SK-MEL-5 (cell line): Measurements from ENCODE around the gene ADAMTS9. TPM values are rescaled to one million over a fixed set of nuclear protein-coding genes. Genes with fewer than 3 reads are reported as not detected.

Source experiments
- DNase-seq: peaks from one replicate; pipeline ENCODE4 v3.0.0-alpha.2; 2016; ENCODE audit warnings: low read depth, low spot score
- in situ Hi-C: cut with HindIII; loops from 2 replicates; pipeline ENCODE4 v1.10.0; 2016; ENCODE audit warnings: low sequenced_read_pairs, high pct_unique_total_duplicates, low pct_unique_long_range_greater_than_20kb
- small RNA-seq, 2 experiments: library from RNA; depleted of rRNA; stranded (forward); fragments of <200 nt; gene quantifications; one replicate each; pipeline ENCODE3, GENCODE V24; 2014
- total RNA-seq: library from RNA; depleted of rRNA; stranded (reverse); fragments of >200 nt; shearing (Covaris generic); gene quantifications from 2 replicates; pipeline ENCODE4 v1.2.3, GENCODE V29; 2014

ADAMTS9 gene
- total RNA-seq, 1 experiment from 2014 or later = not detected

GRCh38 chr3:64493149-64493548 lies 194.7 kb downstream of the ADAMTS9 start:
- DNase-seq = no peak
- in situ Hi-C loops = no loop called here

- in situ Hi-C loops = no loop called here
- DNase-seq = no peak
These were observed 196.0 kb downstream of the ADAMTS9 start for GRCh38 chr3:64491843-64492242.

GRCh38 chr3:64490180-64490724 lies 197.5 kb downstream of the ADAMTS9 start:
- in situ Hi-C loops = no loop called here
- DNase-seq = no peak

GRCh38 chr3:64489361-64490044 lies 198.3 kb downstream of the ADAMTS9 start:
- in situ Hi-C loops = no loop called here
- no peak for DNase-seq

GRCh38 chr3:64488939-64489338 lies 198.9 kb downstream of the ADAMTS9 start:
- no peak for DNase-seq
- in situ Hi-C loops = no loop called here

GRCh38 chr3:64484289-64484992 lies 203.4 kb downstream of the ADAMTS9 start:
- in situ Hi-C loops = no loop called here
- DNase-seq = peak; percentile 84

- in situ Hi-C loops = no loop called here
These were observed 204.3 kb downstream of the ADAMTS9 start for GRCh38 chr3:64483467-64483866.

GRCh38 chr3:64475037-64475436 lies 212.8 kb downstream of the ADAMTS9 start:
- no peak for DNase-seq
- in situ Hi-C loops = no loop called here

More at GRCh38 chr3:64483467-64483866, 204.3 kb downstream of the ADAMTS9 start:
- no peak for DNase-seq

- no peak for DNase-seq
- in situ Hi-C loops = no loop called here
These were observed 214.3 kb downstream of the ADAMTS9 start for GRCh38 chr3:64473466-64473865.

- in situ Hi-C loops = no loop called here
- DNase-seq = no peak
These were observed 217.4 kb downstream of the ADAMTS9 start for GRCh38 chr3:64470436-64470835.

GRCh38 chr3:64467255-64467944 lies 220.4 kb downstream of the ADAMTS9 start:
- in situ Hi-C loops = no loop called here
- peak; percentile 53 for DNase-seq

Small RNA genes lying within 50 kb of the gene (small RNA-seq; reads per million reads assigned to genes)
- gene RNU6-739P = 0 reads per million in 2 experiments
